H9 (cell line): ENCODE measurements around the gene NPC1. TPM values are rescaled to one million over a fixed set of nuclear protein-coding genes. Genes with fewer than 3 reads are reported as not detected.

Source experiments
- DNase-seq: peaks from one replicate; pipeline ENCODE4 v3.0.0-alpha.2; 2017
- H2AFZ ChIP-seq: one replicate; pipeline ENCODE4 v1.6.1; 2013; ENCODE audit warnings: mild to moderate bottlenecking, low read length, control low read depth, moderate library complexity
- H2AK5ac ChIP-seq: 2 replicates; pipeline ENCODE4 v1.6.1; 2013; ENCODE audit warnings: low read length, control low read depth, mixed read lengths; ENCODE audit not compliant: insufficient read length
- H2BK120ac ChIP-seq: one replicate; pipeline ENCODE4 v1.6.1; 2013; ENCODE audit warnings: low read depth, mild to moderate bottlenecking, low read length, control low read depth, inconsistent platforms; ENCODE audit not compliant: poor library complexity, severe bottlenecking
- H2BK12ac ChIP-seq: 2 replicates; pipeline ENCODE4 v1.6.1; 2013; ENCODE audit warnings: low read length, control low read depth, mixed read lengths, low read depth; ENCODE audit not compliant: insufficient read length
- H2BK15ac ChIP-seq: 2 replicates; pipeline ENCODE4 v1.6.1; 2013; ENCODE audit warnings: low read depth, low read length, control low read depth
- H2BK20ac ChIP-seq: one replicate; pipeline ENCODE4 v1.6.1; 2013; ENCODE audit warnings: low read depth, mild to moderate bottlenecking, low read length, control low read depth, inconsistent platforms; ENCODE audit not compliant: poor library complexity, severe bottlenecking
- H2BK5ac ChIP-seq: 2 replicates; pipeline ENCODE4 v1.6.1; 2013; ENCODE audit warnings: low read length, control low read depth, mixed read lengths; ENCODE audit not compliant: insufficient read length
- H3K14ac ChIP-seq: 2 replicates; pipeline ENCODE4 v1.6.1; 2013; ENCODE audit warnings: low read length, control low read depth; ENCODE audit not compliant: insufficient read depth
- H3K18ac ChIP-seq: 2 replicates; pipeline ENCODE4 v1.6.1; 2013; ENCODE audit warnings: low read depth, mild to moderate bottlenecking, mixed read lengths, low read length, control low read depth; ENCODE audit not compliant: insufficient read length
- H3K23ac ChIP-seq: 2 replicates; pipeline ENCODE4 v1.6.1; 2013; ENCODE audit warnings: low read length, control low read depth, mixed read lengths, low read depth; ENCODE audit not compliant: insufficient read length
- H3K23me2 ChIP-seq: 2 replicates; pipeline ENCODE4 v1.6.1; 2013; ENCODE audit warnings: low read depth, mild to moderate bottlenecking, mixed read lengths, low read length, control low read depth; ENCODE audit not compliant: insufficient read length, poor library complexity, severe bottlenecking
- H3K27ac ChIP-seq: 2 replicates; pipeline ENCODE4 v1.5.1; 2013; ENCODE audit warnings: low read length, control low read depth, mixed read lengths, low read depth; ENCODE audit not compliant: insufficient read length
- H3K27me3 ChIP-seq: 2 replicates; pipeline ENCODE4 v1.6.1; 2013; ENCODE audit warnings: low read length, control low read depth, inconsistent platforms; ENCODE audit not compliant: insufficient read depth
- H3K4ac ChIP-seq: 2 replicates; pipeline ENCODE4 v1.6.1; 2013; ENCODE audit warnings: low read depth, mild to moderate bottlenecking, control low read depth, inconsistent platforms, low read length, moderate library complexity
- H3K4me1 ChIP-seq: 2 replicates; pipeline ENCODE4 v1.6.1; 2013; ENCODE audit warnings: low read length, control low read depth, inconsistent platforms; ENCODE audit not compliant: insufficient read depth
- H3K4me2 ChIP-seq: 2 replicates; pipeline ENCODE4 v1.6.1; 2013; ENCODE audit warnings: low read length, control low read depth, mixed read lengths; ENCODE audit not compliant: insufficient read length, insufficient read depth
- H3K56ac ChIP-seq: 2 replicates; pipeline ENCODE4 v1.6.1; 2013; ENCODE audit warnings: low read depth, mild to moderate bottlenecking, mixed read lengths, low read length, control low read depth; ENCODE audit not compliant: insufficient read length
- H3K79me1 ChIP-seq: 2 replicates; pipeline ENCODE4 v1.6.1; 2013; ENCODE audit warnings: low read depth, mild to moderate bottlenecking, moderate library complexity, low read length, control low read depth, inconsistent platforms; ENCODE audit not compliant: insufficient read depth, poor library complexity, severe bottlenecking
- H3K79me2 ChIP-seq: 2 replicates; pipeline ENCODE4 v1.6.1; 2013; ENCODE audit warnings: low read length, control low read depth, inconsistent platforms; ENCODE audit not compliant: insufficient read depth
- H3K9ac ChIP-seq: 2 replicates; pipeline ENCODE4 v1.6.1; 2013; ENCODE audit warnings: low read length, control low read depth, mixed read lengths; ENCODE audit not compliant: insufficient read length; ENCODE audit errors: extremely low read depth
- H3K9me3 ChIP-seq: one replicate; pipeline ENCODE4 v1.6.1; 2013; ENCODE audit warnings: low read depth, low read length, inconsistent platforms; ENCODE audit not compliant: control insufficient read depth
- H3T11ph ChIP-seq: one replicate; pipeline ENCODE4 v1.6.1; 2013; ENCODE audit warnings: mild to moderate bottlenecking, low read length, control low read depth, inconsistent platforms
- H4K20me1 ChIP-seq: one replicate; pipeline ENCODE4 v1.6.1; 2013; ENCODE audit not compliant: control insufficient read depth, insufficient read length, insufficient read depth
- H4K5ac ChIP-seq: 2 replicates; pipeline ENCODE4 v1.6.1; 2013; ENCODE audit warnings: low read depth, mild to moderate bottlenecking, mixed read lengths, low read length, control low read depth; ENCODE audit not compliant: insufficient read length
- H4K8ac ChIP-seq: replicated peaks from 2 replicates; pipeline ENCODE4 v1.6.1; 2013; ENCODE audit warnings: low read length, control low read depth, mixed read lengths, low read depth; ENCODE audit not compliant: insufficient read length
- H4K91ac ChIP-seq: 2 replicates; pipeline ENCODE4 v1.6.1; 2013; ENCODE audit warnings: low read depth, mild to moderate bottlenecking, moderate library complexity, mixed read lengths, low read length, control low read depth; ENCODE audit not compliant: insufficient read length
- H3K27ac Mint-ChIP-seq, 3 experiments: 2 replicates in 2 of 3; 3 replicates in 1 of 3; pipeline ENCODE4 v1.8.0; 2020 to 2021; ENCODE audit warnings: mixed read lengths in 3 of 3, mild to moderate bottlenecking in 1 of 3, moderate library complexity in 1 of 3
- H3K27me3 Mint-ChIP-seq: 2 replicates; pipeline ENCODE4 v1.8.0; 2021; ENCODE audit warnings: low read depth, mild to moderate bottlenecking, moderate library complexity, mixed read lengths
- H3K36me3 Mint-ChIP-seq, 3 experiments: 2 replicates in 2 of 3; 3 replicates in 1 of 3; pipeline ENCODE4 v1.8.0; 2020 to 2021; ENCODE audit warnings: low read depth in 3 of 3, mixed read lengths in 3 of 3; ENCODE audit not compliant: insufficient read depth in 1 of 3
- H3K4me1 Mint-ChIP-seq, 2 experiments: 2 replicates each; pipeline ENCODE4 v1.8.0; 2020; ENCODE audit warnings: mixed read lengths in 2 of 2
- H3K4me3 Mint-ChIP-seq, 2 experiments: 2 replicates in 1 of 2; 3 replicates in 1 of 2; pipeline ENCODE4 v1.8.0; 2020 to 2021; ENCODE audit warnings: mild to moderate bottlenecking in 2 of 2, mixed read lengths in 2 of 2, moderate library complexity in 1 of 2
- H3K9me3 Mint-ChIP-seq, 2 experiments: 2 replicates in 1 of 2; 3 replicates in 1 of 2; pipeline ENCODE4 v1.8.0; 2020; ENCODE audit warnings: mild to moderate bottlenecking in 2 of 2, mixed read lengths in 2 of 2, moderate library complexity in 1 of 2
- CTCF ChIP-seq: fragments of 200-600 bp; sonication (generic); conservative IDR thresholded peaks from 3 replicates; pipeline ENCODE4 v1.8.0; 2021; ENCODE audit warnings: antibody characterized with exemption, mild to moderate bottlenecking
- WGBS: extraction: QIAGEN DNeasy Blood & Tissue Kit; methylation state at CpG from one replicate; pipeline ENCODE4 v1.1.7; 2013; ENCODE audit warnings: missing lambda C conversion rate, low lambda C conversion rate, mixed read lengths; ENCODE audit not compliant: insufficient read length; ENCODE audit errors: extremely low coverage; 5-methylcytosine and 5-hydroxymethylcytosine counted together
- total RNA-seq: library from RNA; stranded (reverse); gene quantifications from 2 replicates; pipeline ENCODE4 v1.2.1, GENCODE V29; 2021

The NPC1 gene
- total RNA-seq, 1 experiment from 2014 or later: 24.2 TPM

- no peak for TF ChIP-seq CTCF
- no peaks in the 10 kb centered on the region for H3K9me3 Mint-ChIP-seq
These were observed 49.7 kb upstream of the NPC1 start for GRCh38 chr18:23636071-23636399.

More at GRCh38 chr18:23636071-23636399, 49.7 kb upstream of the NPC1 start:
- H3K27ac ChIP-seq: no peak overlapping the region
- no peak overlapping the region for H3K18ac ChIP-seq
- peaks cover 2% of the 10 kb centered on the region; the same call in 1 of the 2 replicates for H3K27me3 Mint-ChIP-seq
- peaks cover 5% of the 10 kb centered on the region; the same call in 1 of the 2 replicates for H3K4me1 ChIP-seq
- H3K27ac Mint-ChIP-seq: no peak overlapping the region
- H3K4me3 Mint-ChIP-seq: no peak overlapping the region
- H3K23me2 ChIP-seq: no peaks in the 10 kb centered on the region
- H2BK20ac ChIP-seq: no peak overlapping the region
- no peak overlapping the region for H2BK12ac ChIP-seq
- no peaks in the 10 kb centered on the region for H4K20me1 ChIP-seq
- no peaks in the 10 kb centered on the region for H3K27me3 ChIP-seq
- H3K36me3 Mint-ChIP-seq: no peaks in the 10 kb centered on the region
- H2AK5ac ChIP-seq: no peak overlapping the region
- DNase-seq: no peak
- no peak overlapping the region for H2AFZ ChIP-seq
- H2BK15ac ChIP-seq: no peak overlapping the region
- no peak overlapping the region for H3K9ac ChIP-seq
- H3K23ac ChIP-seq: no peak overlapping the region
- no peak overlapping the region for H4K5ac ChIP-seq
- H2BK120ac ChIP-seq: no peak overlapping the region
- no CpG with 5 or more reads among the region's 3 CpGs for WGBS
- H3K14ac ChIP-seq: no peak overlapping the region
- no peaks in the 10 kb centered on the region for H3K9me3 ChIP-seq
- no peak overlapping the region for H3T11ph ChIP-seq
- no peak overlapping the region for H2BK5ac ChIP-seq
- no peak overlapping the region for H3K56ac ChIP-seq
- no peak overlapping the region for H3K4ac ChIP-seq
- H3K79me1 ChIP-seq: no peaks in the 10 kb centered on the region
- peaks cover 12 to 15% of the 10 kb centered on the region in 2 experiments for H3K4me1 Mint-ChIP-seq
- no peak overlapping the region for H4K8ac ChIP-seq
- peak overlapping the region; percentile 8 for H3K4me2 ChIP-seq
- H4K91ac ChIP-seq: peak overlapping the region; percentile 81
- H3K79me2 ChIP-seq: no peaks in the 10 kb centered on the region
